Activated CD4-positive, alpha-beta memory T cell treated with anti-CD3 and anti-CD28 coated beads, Interleukin-2, amount 10 ng/mL, durations not matched to agents 7 days and 5 days (primary cell): ENCODE data around the gene KCTD21. TPM values are rescaled to one million over a fixed set of nuclear protein-coding genes. Genes with fewer than 3 reads are reported as not detected.

ENCODE experiments used
- CTCF ChIA-PET: fragments of 350-600 bp; sonication (Branson Sonifier 250); formaldehyde crosslinking; loops from one replicate; lab custom pipeline; 2021; ENCODE audit warnings: antibody characterized with exemption, inconsistent platforms; lab: Charles Lee
- POLR2A ChIA-PET: fragments of 350-600 bp; sonication (Branson Sonifier 250); formaldehyde crosslinking; loops from one replicate; lab custom pipeline; 2021; ENCODE audit warnings: antibody characterized with exemption; lab: Charles Lee
- DNase-seq: peaks from one replicate; pipeline ENCODE4 v3.0.0-alpha.2; 2020
- H3K27ac Mint-ChIP-seq: one replicate; pipeline ENCODE4 v1.8.0; 2021; ENCODE audit warnings: mild to moderate bottlenecking, mixed read lengths
- H3K27me3 Mint-ChIP-seq: one replicate; pipeline ENCODE4 v1.8.0; 2021; ENCODE audit warnings: mixed read lengths
- H3K36me3 Mint-ChIP-seq: one replicate; pipeline ENCODE4 v1.8.0; 2021; ENCODE audit warnings: low read depth, mixed read lengths
- H3K4me1 Mint-ChIP-seq: one replicate; pipeline ENCODE4 v1.8.0; 2021; ENCODE audit warnings: mixed read lengths
- H3K4me3 Mint-ChIP-seq: one replicate; pipeline ENCODE4 v1.8.0; 2021; ENCODE audit warnings: mild to moderate bottlenecking, mixed read lengths
- H3K9me3 Mint-ChIP-seq: one replicate; pipeline ENCODE4 v1.8.0; 2021; ENCODE audit warnings: mixed read lengths
- total RNA-seq, 2 experiments: library from RNA; stranded (reverse); gene quantifications; one replicate each; pipeline ENCODE4 v1.2.3, GENCODE V29; 2021

Gene KCTD21
- total RNA-seq, 2 experiments from 2014 or later: 7.5 to 9.3 TPM

- Mint-ChIP-seq H3K4me3 (peak overlapping the region; percentile 85), H3K27me3 (no peaks in the 10 kb centered on the region), H3K9me3 (peaks cover 2% of the 10 kb centered on the region), H3K27ac (peak overlapping the region; percentile 91), H3K36me3 (peaks cover 55% of the 10 kb centered on the region), H3K4me1 (peaks cover 51% of the 10 kb centered on the region)
- ChIA-PET POLR2A (interaction anchor here (0.9 to 3.4 kb wide), 18 partner anchors 9 to 436 kb away, joined by 3 to 27 read pairs (median 4); partner anchors contain the start of genes GAB2, INTS4, KCTD21 and NARS2), CTCF (interaction anchor here (0.8 to 3.0 kb wide), 8 partner anchors 12 to 435 kb away, joined by 3 to 20 read pairs (median 5); partner anchors contain the start of genes INTS4, KCTD21, NARS2 and USP35)
- DNase-seq: peak; percentile 47
Measured at GRCh38 chr11:78138694-78139421, 49.6 kb downstream of the KCTD21 start.

- H3K27me3 Mint-ChIP-seq: no peaks in the 10 kb centered on the region
- POLR2A ChIA-PET: interaction anchor here (1.0 to 3.4 kb wide), 7 partner anchors 50 to 427 kb away, joined by 3 to 27 read pairs (median 17); partner anchors contain the start of genes GAB2, INTS4, KCTD21 and NDUFC2
- H3K4me1 Mint-ChIP-seq: peaks cover 50% of the 10 kb centered on the region
- H3K27ac Mint-ChIP-seq: peak overlapping the region; percentile 60
- peaks cover 55% of the 10 kb centered on the region for H3K36me3 Mint-ChIP-seq
- CTCF ChIA-PET: interaction anchor here (0.7 to 3.0 kb wide), 8 partner anchors 13 to 436 kb away, joined by 3 to 20 read pairs (median 5); partner anchors contain the start of genes INTS4, KCTD21, NARS2 and USP35
- peak overlapping the region; percentile 85 for H3K4me3 Mint-ChIP-seq
- H3K9me3 Mint-ChIP-seq: peaks cover 2% of the 10 kb centered on the region
- no peak for DNase-seq
Measured at GRCh38 chr11:78138291-78138690, 50.1 kb downstream of the KCTD21 start.

DNA sequence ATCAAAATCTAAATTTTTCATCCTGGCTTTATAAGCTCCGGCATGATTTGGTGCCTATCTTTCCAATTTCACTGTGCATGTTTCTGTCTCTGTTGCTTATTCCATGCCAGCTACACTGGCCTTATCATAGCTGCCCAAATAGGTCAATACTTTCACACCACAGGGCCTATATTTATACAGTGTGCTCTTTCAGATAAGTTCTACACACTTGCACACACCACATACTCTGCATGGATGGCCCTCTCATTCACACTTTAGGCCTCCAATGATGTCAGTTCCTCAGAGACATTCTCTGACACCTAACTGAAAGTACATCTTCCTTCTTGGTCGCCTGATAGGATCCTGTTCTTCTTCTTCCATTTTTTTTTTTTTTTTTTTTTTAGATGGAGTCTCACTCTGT is 56.0 kb downstream of the KCTD21 start:
- DNase-seq: no peak
- no peak overlapping the region for H3K4me3 Mint-ChIP-seq
- peaks cover 15% of the 10 kb centered on the region for H3K4me1 Mint-ChIP-seq
- POLR2A ChIA-PET: interaction anchor here (0.9 to 1.1 kb wide), 2 partner anchors 9 to 70 kb away, joined by 3 read pairs; no protein-coding TSS in a partner anchor
- peaks cover 2% of the 10 kb centered on the region for H3K9me3 Mint-ChIP-seq
- no peak overlapping the region for H3K27ac Mint-ChIP-seq
- CTCF ChIA-PET: no interaction called here
- peaks cover 25% of the 10 kb centered on the region for H3K36me3 Mint-ChIP-seq
- H3K27me3 Mint-ChIP-seq: no peaks in the 10 kb centered on the region

GRCh38 chr11:78131956-78132355 is 56.5 kb downstream of the KCTD21 start:
- no peak for DNase-seq
- ChIA-PET CTCF (no interaction called here), POLR2A (interaction anchor here (0.8 to 1.2 kb wide), 4 partner anchors 10 to 433 kb away, joined by 3 read pairs; no protein-coding TSS in a partner anchor)
- Mint-ChIP-seq H3K27me3 (no peaks in the 10 kb centered on the region), H3K27ac (no peak overlapping the region), H3K9me3 (no peaks in the 10 kb centered on the region), H3K4me3 (no peak overlapping the region), H3K4me1 (peaks cover 9% of the 10 kb centered on the region), H3K36me3 (peaks cover 20% of the 10 kb centered on the region)

- DNase-seq: no peak
- Mint-ChIP-seq H3K4me3 (no peak overlapping the region), H3K9me3 (no peaks in the 10 kb centered on the region), H3K27me3 (no peaks in the 10 kb centered on the region), H3K4me1 (peaks cover 2% of the 10 kb centered on the region), H3K27ac (no peak overlapping the region), H3K36me3 (peaks cover 14% of the 10 kb centered on the region)
- ChIA-PET POLR2A (no interaction called here), CTCF (no interaction called here)
Measured at GRCh38 chr11:78127403-78127802, 61.0 kb downstream of the KCTD21 start.

Other genes starting within 250 kb of the KCTD21 start
- 10 to 100 TPM; 51.2 to 52.0 TPM for gene INTS4, start 194.0 kb downstream of the KCTD21 start, total RNA-seq
- under 1 TPM; 0.15 to 0.45 TPM for gene KCTD14, start 165.3 kb downstream of the KCTD21 start, total RNA-seq
- not detected for gene THRSP, start 124.8 kb downstream of the KCTD21 start, total RNA-seq
- 100 to 1,000 TPM; 204 to 210 TPM for gene NDUFC2, start 108.8 kb downstream of the KCTD21 start, total RNA-seq
- gene ALG8, start 49.0 kb downstream of the KCTD21 start, total RNA-seq: 10 to 100 TPM; 40.2 to 48.1 TPM
- gene USP35, start 293 bp upstream of the KCTD21 start, total RNA-seq: 10 to 100 TPM; 10.8 to 12.1 TPM
- gene GAB2, start 229.2 kb upstream of the KCTD21 start, total RNA-seq: 10 to 100 TPM; 51.8 to 55.8 TPM